Left colon (tissue), 2 donors: Measurements from ENCODE around the gene RANBP17. TPM values are rescaled to one million over a fixed set of nuclear protein-coding genes. Genes with fewer than 3 reads are reported as not detected.

Experiments used
- ATAC-seq: fragments of 200-7000 bp; cut with Tn5 transposase; one replicate; pipeline ENCODE4 v1.9.1; 2020; ENCODE audit warnings: mild to moderate bottlenecking, moderate library complexity
- DNase-seq, 2 donors: peaks; one replicate each; pipeline ENCODE4 v3.0.0-alpha.2; 2020
- intact Hi-C, 2 donors: fragments of 100-400 bp; cut with DNase I in 1 of 2; cut with micrococcal nuclease in 1 of 2; formaldehyde crosslinking; loops; one replicate each; pipeline versions ENCODE4 v1.11.2 to v1.14.0; 2022; cut with DNase I, micrococcal nuclease
- total RNA-seq, 2 donors: library from RNA; stranded (reverse); fragmentation: NEBNext Ultra II Directional; extraction: Animal tissue kit (Norgen Biotek cat#: 25700); gene quantifications; one replicate each; pipeline ENCODE4 v1.2.1, GENCODE V29; 2021
- donor health status: DM: no; HTN: no; CAD: no.
- donor health status: DM: yes; HTN: yes; CAD: no.

The RANBP17 gene
- total RNA-seq, 2 donors from 2014 or later, result 4.9 to 17.4 TPM

- no peak for DNase-seq
- ATAC-seq, result no peak
- intact Hi-C loops, result no loop called here
These were observed 437.4 kb downstream of the RANBP17 start for GRCh38 chr5:171299228-171299627.

GRCh38 chr5:171299851-171300250 lies 438.0 kb downstream of the RANBP17 start:
- no peak for DNase-seq

GRCh38 chr5:171300358-171300757 lies 438.5 kb downstream of the RANBP17 start:
- no peak for ATAC-seq

More at GRCh38 chr5:171299851-171300250, 438.0 kb downstream of the RANBP17 start:
- ATAC-seq, result no peak
- intact Hi-C loops, result no loop called here

GRCh38 chr5:171306166-171306565 lies 444.3 kb downstream of the RANBP17 start:
- no peak for ATAC-seq
- intact Hi-C loops, result no loop called here
- no peak for DNase-seq

More at GRCh38 chr5:171300358-171300757, 438.5 kb downstream of the RANBP17 start:
- intact Hi-C loops, result no loop called here
- DNase-seq, result no peak

GRCh38 chr5:171306781-171307591 lies 445.2 kb downstream of the RANBP17 start:
- intact Hi-C loops, result no loop called here
- DNase-seq (no peak), ATAC-seq (no peak)

- DNase-seq (no peak), ATAC-seq (no peak)
- intact Hi-C loops, result no loop called here
These were observed 446.1 kb downstream of the RANBP17 start for GRCh38 chr5:171307789-171308452.

- no peak for DNase-seq
- intact Hi-C loops, result no loop called here
- ATAC-seq, result no peak
These were observed 446.8 kb downstream of the RANBP17 start, which contains the start of gene TLX3 for GRCh38 chr5:171308453-171309275. TLX3 (plus strand) TSS chr5:171309248; CDS start chr5:171309366, 118 bp downstream.

GRCh38 chr5:171309276-171310211 lies 447.7 kb downstream of the RANBP17 start:
- intact Hi-C loops, result no loop called here
- ATAC-seq, result peak; percentile 79
- DNase-seq, result peak in 1 of 2 donors; percentile 30

GRCh38 chr5:171310212-171310818 lies 448.5 kb downstream of the RANBP17 start:
- ATAC-seq, result peak; percentile 71
- intact Hi-C loops, result no loop called here
- peak; percentile 30 to 34 for DNase-seq

GRCh38 chr5:171310819-171311321 lies 449.1 kb downstream of the RANBP17 start:
- intact Hi-C loops, result no loop called here
- ATAC-seq (no peak), DNase-seq (no peak)

- DNase-seq (no peak), ATAC-seq (peak; percentile 12)
- intact Hi-C loops, result no loop called here
These were observed 449.7 kb downstream of the RANBP17 start for GRCh38 chr5:171311322-171312077.

GRCh38 chr5:171312129-171312974 lies 450.5 kb downstream of the RANBP17 start:
- intact Hi-C loops, result no loop called here
- DNase-seq (no peak), ATAC-seq (no peak)

GRCh38 chr5:171313481-171314206 lies 451.8 kb downstream of the RANBP17 start:
- no peak for ATAC-seq
- no peak for DNase-seq
- intact Hi-C loops, result no loop called here

- DNase-seq (no peak), ATAC-seq (no peak)
- intact Hi-C loops, result no loop called here
These were observed 453.0 kb downstream of the RANBP17 start for GRCh38 chr5:171314728-171315385.

- ATAC-seq (no peak), DNase-seq (no peak)
- intact Hi-C loops, result no loop called here
These were observed 453.6 kb downstream of the RANBP17 start for GRCh38 chr5:171315386-171315891.
